Tibial artery (tissue), 4 donors: ENCODE measurements around the gene TRIM26.

Source experiments
- DNase-seq, 2 donors: peaks; one replicate each; pipeline ENCODE4 v3.0.0-alpha.2; 2019
- H3K27ac ChIP-seq, 2 donors: fragments of 200-600 bp; sonication (generic) in 1 of 2; 1 replicate in 1 of 2; 2 replicates in 1 of 2; pipeline ENCODE4 v1.5.1; 2018 to 2019; ENCODE audit warnings: mild to moderate bottlenecking in 1 of 2
- H3K27me3 ChIP-seq, 2 donors: fragments of 200-600 bp; sonication (generic) in 1 of 2; one replicate each; pipeline versions ENCODE4 v1.5.1 to v1.6.0; 2016 to 2019
- H3K36me3 ChIP-seq, 3 donors: fragments of 200-600 bp; sonication (generic) in 2 of 3; one replicate each; pipeline ENCODE4 v1.5.1; 2016 to 2019; ENCODE audit warnings: mild to moderate bottlenecking in 2 of 3
- H3K4me1 ChIP-seq, 4 donors: fragments of 200-600 bp; sonication (generic) in 2 of 4; 1 replicate in 3 of 4; 2 replicates in 1 of 4; pipeline ENCODE4 v1.5.1; 2016 to 2019
- H3K4me3 ChIP-seq, 2 donors: fragments of 200-600 bp; sonication (generic) in 1 of 2; 1 replicate in 1 of 2; 2 replicates in 1 of 2; pipeline ENCODE4 v1.5.1; 2018 to 2019; ENCODE audit warnings: mild to moderate bottlenecking in 2 of 2
- H3K9me3 ChIP-seq, 3 donors: fragments of 200-600 bp; sonication (generic) in 1 of 3; one replicate each; pipeline ENCODE4 v1.5.1; 2016 to 2019
- CTCF ChIP-seq, 2 experiments: fragments of 200-600 bp in 1 of 2; fragments of 450-650 bp in 1 of 2; IDR thresholded peaks; one replicate each; pipeline ENCODE4 v1.5.1; 2017 to 2019; ENCODE audit warnings: antibody characterized with exemption in 2 of 2, mild to moderate bottlenecking in 1 of 2, moderate library complexity in 1 of 2
- intact Hi-C: fragments of 100-400 bp; cut with DNase I; formaldehyde crosslinking; loops from one replicate; pipeline ENCODE4 v1.15.0; 2023; ENCODE audit warnings: low total_unique reads

Gene TRIM26

GRCh38 chr6:30162265-30163089 is 50.7 kb downstream of the TRIM26 start:
- no peak for DNase-seq
- H3K4me3 ChIP-seq: no peak overlapping the region
- no peak for TF ChIP-seq CTCF (IDR thresholded peaks at IDR 0.05)
- H3K27ac ChIP-seq: no peak overlapping the region
- H3K27me3 ChIP-seq: peaks cover 0 to 23% of the 10 kb centered on the region in 2 donors
- H3K4me1 ChIP-seq: no peaks in the 10 kb centered on the region
- H3K9me3 ChIP-seq: no peaks in the 10 kb centered on the region
- intact Hi-C loops: no loop called here
- no peaks in the 10 kb centered on the region for H3K36me3 ChIP-seq

DNA sequence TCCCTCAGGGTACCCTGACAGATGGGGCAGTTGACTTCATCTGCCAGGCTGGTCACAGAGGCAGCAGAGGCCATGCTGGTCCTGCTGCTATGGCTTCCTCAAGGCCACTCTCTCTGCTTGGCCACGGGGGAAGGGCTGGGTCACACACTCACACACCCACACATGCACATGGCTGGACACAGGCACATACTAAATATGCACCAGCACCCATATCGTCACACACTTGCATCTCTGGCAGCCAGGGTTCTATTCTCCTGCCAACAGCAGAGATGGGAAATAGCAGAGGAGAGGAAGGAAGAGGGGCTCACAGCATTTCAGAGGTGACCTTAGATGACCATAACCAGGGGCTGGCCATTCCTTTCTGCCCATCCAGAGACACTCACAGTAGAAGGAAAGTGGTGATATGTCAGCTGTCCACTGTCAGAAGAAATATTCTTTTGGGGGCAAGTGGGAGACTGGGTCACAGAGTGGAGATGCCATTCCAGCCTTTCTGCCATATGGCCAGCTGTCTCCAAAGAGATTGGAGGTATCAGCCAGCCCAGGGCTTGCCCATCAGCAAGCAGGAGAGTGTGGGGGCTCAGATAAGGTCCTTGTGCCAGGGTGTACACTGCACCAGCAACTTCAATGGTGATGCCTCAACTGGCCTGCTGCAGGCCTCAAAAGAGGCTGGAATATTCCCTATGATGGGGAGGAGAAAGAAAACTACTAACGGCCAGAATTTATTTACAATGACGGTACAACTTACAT is 52.2 kb downstream of the TRIM26 start, which contains the start of gene TRIM10:
TSS of gene TRIM10 (minus strand) at position 427 of the 747 bp plus-strand sequence. CDS start at position 74, 353 bp downstream.
- Histone ChIP-seq H3K27ac (no peak within 1 kb of the TSS), H3K27me3 (peaks cover 0 to 18% of the 10 kb centered on the region in 2 donors), H3K9me3 (no peaks in the 10 kb centered on the region), H3K36me3 (no peaks in the 10 kb centered on the region), H3K4me1 (peaks cover 0 to 3% (median 0%) of the 10 kb centered on the region in 4 donors), H3K4me3 (no peak within 1 kb of the TSS)
- DNase-seq: no peak
- intact Hi-C loops: no loop called here
- no peak for TF ChIP-seq CTCF (IDR thresholded peaks at IDR 0.05)

DNA sequence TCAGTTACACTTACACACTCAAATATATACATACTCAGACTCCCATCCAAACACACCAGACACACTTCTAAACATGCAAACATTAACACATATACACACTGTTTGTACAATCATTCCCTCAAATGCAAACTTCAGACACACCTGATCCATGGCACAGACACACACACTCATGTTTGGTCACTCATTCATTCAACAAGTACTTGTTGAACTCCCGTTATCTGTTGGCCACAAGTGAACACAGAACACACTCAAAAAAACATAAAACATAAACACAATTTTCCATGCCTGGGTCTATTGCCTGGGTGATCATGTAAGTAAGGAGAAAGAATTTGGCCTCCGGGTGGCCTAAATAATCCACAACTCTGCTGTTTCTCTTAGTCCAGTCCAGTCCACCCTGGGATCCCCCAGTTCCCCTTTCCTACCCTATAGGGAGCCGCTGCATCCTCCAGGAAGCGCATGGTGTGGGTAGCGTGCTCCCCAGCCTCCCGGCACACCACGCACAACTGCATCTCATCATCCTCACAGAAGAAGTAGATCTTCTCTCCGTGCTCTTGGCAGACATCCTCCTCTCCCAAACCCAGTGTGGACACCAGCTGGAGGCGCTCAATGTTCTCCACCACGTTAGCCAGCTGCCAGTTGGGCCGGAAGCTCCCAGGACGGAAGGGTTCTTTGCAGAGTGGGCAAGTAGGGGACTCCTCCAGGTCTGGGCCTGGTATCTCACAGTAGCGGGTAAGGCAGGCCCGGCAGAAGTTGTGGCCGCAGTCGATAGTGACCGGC is 53.0 kb downstream of the TRIM26 start:
- H3K27me3 ChIP-seq: peaks cover 0 to 18% of the 10 kb centered on the region in 2 donors
- H3K4me3 ChIP-seq: no peak overlapping the region
- intact Hi-C loops: no loop called here
- TF ChIP-seq CTCF (IDR thresholded peaks at IDR 0.05): no peak
- H3K27ac ChIP-seq: no peak overlapping the region
- no peak for DNase-seq
- peaks cover 0 to 3% (median 0%) of the 10 kb centered on the region in 4 donors for H3K4me1 ChIP-seq
- H3K9me3 ChIP-seq: no peaks in the 10 kb centered on the region
- H3K36me3 ChIP-seq: no peaks in the 10 kb centered on the region

DNA sequence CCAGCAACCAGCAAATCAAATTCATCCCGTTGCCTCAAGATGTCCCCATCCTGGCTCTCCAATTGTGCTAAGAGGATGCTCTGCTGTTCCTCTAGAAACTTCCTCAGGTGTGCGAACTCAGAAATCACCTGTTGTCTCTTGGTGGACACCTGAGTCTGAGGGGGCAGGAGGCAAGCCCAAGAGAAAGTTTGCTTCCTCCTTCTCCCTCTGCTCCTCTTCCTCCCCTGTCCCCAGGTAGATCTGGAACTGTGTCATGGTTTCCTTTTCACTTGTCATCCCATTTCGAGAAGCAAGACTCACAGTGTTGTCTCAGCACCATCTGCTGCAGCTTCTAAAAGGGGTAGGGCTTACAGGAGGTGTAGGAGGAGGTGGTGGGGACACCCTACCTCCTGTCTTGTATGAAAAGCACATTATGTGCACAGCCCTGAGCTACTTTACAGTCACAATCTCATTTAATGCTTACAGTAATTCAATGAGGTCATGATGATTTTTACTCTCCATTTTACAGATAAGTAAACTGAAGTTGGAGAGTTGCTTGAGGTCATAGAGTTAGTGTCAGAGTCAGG is 54.6 kb downstream of the TRIM26 start:
- intact Hi-C loops: no loop called here
- Histone ChIP-seq H3K9me3 (no peaks in the 10 kb centered on the region), H3K27ac (no peak overlapping the region), H3K4me1 (peaks cover 0 to 5% (median 2%) of the 10 kb centered on the region in 4 donors), H3K27me3 (peaks cover 0 to 29% of the 10 kb centered on the region in 2 donors), H3K4me3 (no peak overlapping the region), H3K36me3 (no peaks in the 10 kb centered on the region)
- TF ChIP-seq CTCF (IDR thresholded peaks at IDR 0.05): no peak
- DNase-seq: no peak

GRCh38 chr6:30157999-30158398 is 55.2 kb downstream of the TRIM26 start:
- no peak overlapping the region for H3K27ac ChIP-seq
- TF ChIP-seq CTCF (IDR thresholded peaks at IDR 0.05): no peak
- no peaks in the 10 kb centered on the region for H3K36me3 ChIP-seq
- no peaks in the 10 kb centered on the region for H3K9me3 ChIP-seq
- H3K4me1 ChIP-seq: peaks cover 0 to 5% (median 2%) of the 10 kb centered on the region in 4 donors
- DNase-seq: no peak
- H3K4me3 ChIP-seq: no peak overlapping the region
- intact Hi-C loops: no loop called here
- peaks cover 0 to 29% of the 10 kb centered on the region in 2 donors for H3K27me3 ChIP-seq
